Stimulated activated naive CD8-positive, alpha-beta T cell treated with anti-CD3 and anti-CD28 coated beads, Interleukin-15, Interleukin-2, amounts not matched to agents 100 ng/mL and 50 ng/mL, for 24 hours (primary cell): ENCODE measurements around the gene LCN1.

ENCODE experiments used
- H3K27ac Mint-ChIP-seq: one replicate; pipeline ENCODE4 v1.8.0; 2021; ENCODE audit warnings: mild to moderate bottlenecking, mixed read lengths
- H3K27me3 Mint-ChIP-seq: one replicate; pipeline ENCODE4 v1.8.0; 2021; ENCODE audit warnings: mixed read lengths
- H3K36me3 Mint-ChIP-seq: one replicate; pipeline ENCODE4 v1.8.0; 2021; ENCODE audit warnings: low read depth, mixed read lengths
- H3K4me1 Mint-ChIP-seq: one replicate; pipeline ENCODE4 v1.8.0; 2021; ENCODE audit warnings: low read depth, mixed read lengths
- H3K4me3 Mint-ChIP-seq: one replicate; pipeline ENCODE4 v1.8.0; 2021; ENCODE audit warnings: mild to moderate bottlenecking, mixed read lengths
- H3K9me3 Mint-ChIP-seq: one replicate; pipeline ENCODE4 v1.8.0; 2021; ENCODE audit warnings: mixed read lengths

The LCN1 gene

GRCh38 chr9:135520916-135521607 is at the start of gene LCN1:
Gene LCN1, plus strand, starts transcription at chr9:135521440. Its CDS starts 58 bp downstream, at chr9:135521498.
- Mint-ChIP-seq H3K27ac (no peak within 1 kb of the TSS), H3K36me3 (no peaks in the 10 kb centered on the region), H3K9me3 (no peaks in the 10 kb centered on the region), H3K4me3 (no peak within 1 kb of the TSS), H3K27me3 (peaks cover 20% of the 10 kb centered on the region), H3K4me1 (peaks cover 3% of the 10 kb centered on the region)

GRCh38 chr9:135471791-135472640 is 49.2 kb upstream of the LCN1 start:
- Mint-ChIP-seq H3K4me3 (no peak overlapping the region), H3K4me1 (peaks cover 9% of the 10 kb centered on the region), H3K27me3 (peaks cover 28% of the 10 kb centered on the region), H3K9me3 (no peaks in the 10 kb centered on the region), H3K27ac (no peak overlapping the region), H3K36me3 (no peaks in the 10 kb centered on the region)

GRCh38 chr9:135473972-135474543 is 47.2 kb upstream of the LCN1 start:
- Mint-ChIP-seq H3K27me3 (peaks cover 32% of the 10 kb centered on the region), H3K36me3 (no peaks in the 10 kb centered on the region), H3K4me3 (no peak overlapping the region), H3K27ac (no peak overlapping the region), H3K9me3 (no peaks in the 10 kb centered on the region), H3K4me1 (peaks cover 9% of the 10 kb centered on the region)

GRCh38 chr9:135474915-135475314 is 46.3 kb upstream of the LCN1 start:
- peaks cover 28% of the 10 kb centered on the region for H3K27me3 Mint-ChIP-seq
- H3K9me3 Mint-ChIP-seq: no peaks in the 10 kb centered on the region
- H3K36me3 Mint-ChIP-seq: no peaks in the 10 kb centered on the region
- H3K27ac Mint-ChIP-seq: no peak overlapping the region
- H3K4me3 Mint-ChIP-seq: no peak overlapping the region
- H3K4me1 Mint-ChIP-seq: peaks cover 5% of the 10 kb centered on the region

GRCh38 chr9:135476561-135477355 is 44.5 kb upstream of the LCN1 start:
- Mint-ChIP-seq H3K27ac (no peak overlapping the region), H3K36me3 (no peaks in the 10 kb centered on the region), H3K4me3 (no peak overlapping the region), H3K4me1 (peaks cover 5% of the 10 kb centered on the region), H3K27me3 (peaks cover 23% of the 10 kb centered on the region), H3K9me3 (no peaks in the 10 kb centered on the region)

- peaks cover 32% of the 10 kb centered on the region for H3K27me3 Mint-ChIP-seq
- no peak overlapping the region for H3K27ac Mint-ChIP-seq
- H3K4me3 Mint-ChIP-seq: peak overlapping the region; percentile 81
- peaks cover 5% of the 10 kb centered on the region for H3K4me1 Mint-ChIP-seq
- H3K9me3 Mint-ChIP-seq: no peaks in the 10 kb centered on the region
- H3K36me3 Mint-ChIP-seq: no peaks in the 10 kb centered on the region
These were observed 43.0 kb upstream of the LCN1 start for GRCh38 chr9:135478191-135478590.

GRCh38 chr9:135478829-135479468 is 42.3 kb upstream of the LCN1 start:
- Mint-ChIP-seq H3K4me1 (peaks cover 5% of the 10 kb centered on the region), H3K27ac (no peak overlapping the region), H3K36me3 (no peaks in the 10 kb centered on the region), H3K4me3 (peak overlapping the region; percentile 81), H3K27me3 (peaks cover 38% of the 10 kb centered on the region), H3K9me3 (no peaks in the 10 kb centered on the region)

GRCh38 chr9:135479469-135480052 is 41.7 kb upstream of the LCN1 start, which contains the start of gene PPP1R26:
Gene PPP1R26, plus strand, starts transcription at chr9:135479782. Its CDS starts 4,729 bp downstream, at chr9:135484511.
- Mint-ChIP-seq H3K9me3 (no peaks in the 10 kb centered on the region), H3K36me3 (no peaks in the 10 kb centered on the region), H3K27ac (no peak within 1 kb of the TSS), H3K27me3 (peaks cover 38% of the 10 kb centered on the region), H3K4me3 (peak within 1 kb of the TSS; percentile 81), H3K4me1 (peaks cover 5% of the 10 kb centered on the region)

- no peak overlapping the region for H3K27ac Mint-ChIP-seq
- peaks cover 5% of the 10 kb centered on the region for H3K4me1 Mint-ChIP-seq
- no peaks in the 10 kb centered on the region for H3K9me3 Mint-ChIP-seq
- no peaks in the 10 kb centered on the region for H3K36me3 Mint-ChIP-seq
- peaks cover 41% of the 10 kb centered on the region for H3K27me3 Mint-ChIP-seq
- peak overlapping the region; percentile 45 for H3K4me3 Mint-ChIP-seq
These were observed 40.9 kb upstream of the LCN1 start for GRCh38 chr9:135480071-135480939.

GRCh38 chr9:135480940-135481310 is 40.3 kb upstream of the LCN1 start:
- no peak overlapping the region for H3K27ac Mint-ChIP-seq
- no peaks in the 10 kb centered on the region for H3K9me3 Mint-ChIP-seq
- no peaks in the 10 kb centered on the region for H3K36me3 Mint-ChIP-seq
- H3K4me3 Mint-ChIP-seq: peak overlapping the region; percentile 45
- peaks cover 5% of the 10 kb centered on the region for H3K4me1 Mint-ChIP-seq
- H3K27me3 Mint-ChIP-seq: peaks cover 42% of the 10 kb centered on the region

GRCh38 chr9:135482015-135482754 is 39.1 kb upstream of the LCN1 start:
- no peaks in the 10 kb centered on the region for H3K36me3 Mint-ChIP-seq
- peaks cover 5% of the 10 kb centered on the region for H3K4me1 Mint-ChIP-seq
- no peak overlapping the region for H3K4me3 Mint-ChIP-seq
- H3K9me3 Mint-ChIP-seq: no peaks in the 10 kb centered on the region
- H3K27ac Mint-ChIP-seq: no peak overlapping the region
- H3K27me3 Mint-ChIP-seq: peaks cover 38% of the 10 kb centered on the region

- H3K9me3 Mint-ChIP-seq: no peaks in the 10 kb centered on the region
- no peak overlapping the region for H3K4me3 Mint-ChIP-seq
- no peaks in the 10 kb centered on the region for H3K4me1 Mint-ChIP-seq
- peaks cover 25% of the 10 kb centered on the region for H3K27me3 Mint-ChIP-seq
- no peak overlapping the region for H3K27ac Mint-ChIP-seq
- H3K36me3 Mint-ChIP-seq: no peaks in the 10 kb centered on the region
These were observed 36.6 kb upstream of the LCN1 start for GRCh38 chr9:135484460-135485277.
